ENCODE measurements around the gene TBC1D9. TPM values are rescaled to one million over a fixed set of nuclear protein-coding genes. Genes with fewer than 3 reads are reported as not detected.

The TBC1D9 gene
- total RNA-seq, 1 donor from 2014 or later, result 22.1 TPM

DNA sequence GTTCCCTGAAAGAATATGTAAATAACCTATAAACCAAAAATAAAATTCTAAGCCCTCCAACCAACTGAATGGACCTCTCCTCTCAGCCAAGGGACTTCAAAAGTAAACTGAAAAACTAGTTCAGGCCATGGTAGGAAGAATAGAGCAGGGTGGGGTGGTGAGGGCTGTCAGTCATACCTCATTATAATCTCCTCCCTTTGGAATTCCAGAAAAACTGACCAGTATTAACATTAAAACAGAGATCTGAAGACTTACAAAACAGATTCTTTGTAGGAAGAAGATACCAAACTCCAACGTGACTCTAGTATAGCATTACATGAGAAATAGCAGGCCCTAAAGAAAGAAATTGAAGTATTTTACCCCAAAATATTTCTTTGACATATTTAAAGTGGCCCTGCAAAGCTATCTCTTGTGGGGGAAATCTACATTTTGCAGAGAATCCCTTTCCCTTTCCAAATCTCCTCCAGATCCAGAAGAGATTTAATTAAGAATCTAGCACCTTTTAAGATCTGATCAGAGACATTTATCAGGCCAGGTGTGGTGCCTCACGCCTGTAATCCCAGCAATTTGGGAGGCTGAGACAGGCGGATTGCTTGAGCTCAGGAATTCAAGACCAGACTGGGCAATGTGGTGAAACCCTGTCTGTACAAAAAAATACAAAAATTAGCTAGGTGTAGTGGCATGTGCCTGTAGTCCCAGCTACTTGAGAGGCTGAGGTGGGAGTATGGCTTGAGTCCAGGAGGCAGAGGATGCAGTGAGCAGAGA lies 15.1 kb downstream of the TBC1D9 start:
- intact Hi-C loops (cut with DNase I), result no loop called here
- no peaks in the 10 kb centered on the region for H3K27me3 ChIP-seq
- H3K9me3 ChIP-seq, result no peaks in the 10 kb centered on the region
- no peak overlapping the region for H3K4me3 ChIP-seq
- DNase-seq (ENCODE audit: extremely low spot score in 2 of 2), result no peak
- TF ChIP-seq, protein P1, sequence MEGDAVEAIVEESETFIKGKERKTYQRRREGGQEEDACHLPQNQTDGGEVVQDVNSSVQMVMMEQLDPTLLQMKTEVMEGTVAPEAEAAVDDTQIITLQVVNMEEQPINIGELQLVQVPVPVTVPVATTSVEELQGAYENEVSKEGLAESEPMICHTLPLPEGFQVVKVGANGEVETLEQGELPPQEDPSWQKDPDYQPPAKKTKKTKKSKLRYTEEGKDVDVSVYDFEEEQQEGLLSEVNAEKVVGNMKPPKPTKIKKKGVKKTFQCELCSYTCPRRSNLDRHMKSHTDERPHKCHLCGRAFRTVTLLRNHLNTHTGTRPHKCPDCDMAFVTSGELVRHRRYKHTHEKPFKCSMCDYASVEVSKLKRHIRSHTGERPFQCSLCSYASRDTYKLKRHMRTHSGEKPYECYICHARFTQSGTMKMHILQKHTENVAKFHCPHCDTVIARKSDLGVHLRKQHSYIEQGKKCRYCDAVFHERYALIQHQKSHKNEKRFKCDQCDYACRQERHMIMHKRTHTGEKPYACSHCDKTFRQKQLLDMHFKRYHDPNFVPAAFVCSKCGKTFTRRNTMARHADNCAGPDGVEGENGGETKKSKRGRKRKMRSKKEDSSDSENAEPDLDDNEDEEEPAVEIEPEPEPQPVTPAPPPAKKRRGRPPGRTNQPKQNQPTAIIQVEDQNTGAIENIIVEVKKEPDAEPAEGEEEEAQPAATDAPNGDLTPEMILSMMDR (IDR thresholded peaks at IDR 0.05), result no peak
- TF ChIP-seq POLR2AphosphoS5 (IDR thresholded peaks at IDR 0.05; ENCODE audit: insufficient read depth in 1 of 2, low read depth in 1 of 2), result no peak
- no peak for TF ChIP-seq POLR2A (IDR thresholded peaks at IDR 0.05)
- no peak overlapping the region for H3K27ac ChIP-seq
- H3K36me3 ChIP-seq, result no peaks in the 10 kb centered on the region
- peaks cover 7% of the 10 kb centered on the region for H3K4me1 ChIP-seq

DNA sequence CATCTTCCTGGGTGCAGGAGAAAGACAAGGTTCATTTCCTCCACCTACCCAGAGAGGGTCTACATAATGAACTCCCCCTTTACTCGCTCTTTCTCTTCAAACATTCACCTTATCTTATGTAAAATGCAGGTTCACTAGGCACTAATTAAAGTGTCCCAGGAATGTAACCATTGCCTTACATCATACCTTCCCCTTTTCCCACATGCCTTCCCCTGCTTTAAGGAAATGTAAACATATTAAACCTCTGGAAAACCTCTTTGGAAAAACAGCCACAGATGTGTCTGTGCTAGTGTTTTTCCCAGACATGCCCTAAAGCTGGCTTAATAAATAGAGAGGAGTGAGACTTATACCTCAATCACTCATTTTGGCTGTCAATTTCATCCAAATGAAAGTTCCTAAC lies 15.8 kb downstream of the TBC1D9 start:
- Histone ChIP-seq H3K9me3 (no peaks in the 10 kb centered on the region), H3K27ac (no peak overlapping the region), H3K36me3 (no peaks in the 10 kb centered on the region), H3K4me1 (peaks cover 7% of the 10 kb centered on the region), H3K27me3 (no peaks in the 10 kb centered on the region), H3K4me3 (no peak overlapping the region)
- intact Hi-C loops (cut with DNase I), result no loop called here
- TF ChIP-seq, protein P1 (IDR thresholded peaks at IDR 0.05), result no peak
- TF ChIP-seq POLR2A (IDR thresholded peaks at IDR 0.05) (no peak), POLR2AphosphoS5 (IDR thresholded peaks at IDR 0.05; ENCODE audit: insufficient read depth in 1 of 2, low read depth in 1 of 2) (no peak)
- no peak for DNase-seq (ENCODE audit: extremely low spot score in 2 of 2)

DNA sequence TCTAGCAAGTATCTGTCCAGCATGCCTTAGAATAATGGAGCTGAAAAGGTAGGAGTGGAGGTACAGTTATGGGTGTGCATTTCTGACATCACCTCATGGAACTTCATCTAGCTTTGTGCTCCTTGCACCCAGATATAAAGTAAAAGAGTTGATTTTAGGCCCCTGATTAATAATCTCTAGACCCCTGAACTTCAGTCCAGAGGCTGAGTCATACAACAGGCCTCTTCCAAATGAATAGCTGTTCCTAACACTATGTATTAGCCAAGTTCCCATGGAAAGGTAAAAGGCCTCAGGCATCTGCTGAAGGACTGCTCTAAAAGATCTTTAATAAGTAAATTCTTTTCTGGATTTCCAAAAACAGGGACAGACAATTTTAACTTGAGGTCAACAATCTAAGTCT lies 16.2 kb downstream of the TBC1D9 start:
- Histone ChIP-seq H3K4me1 (peaks cover 7% of the 10 kb centered on the region), H3K27me3 (no peaks in the 10 kb centered on the region), H3K36me3 (no peaks in the 10 kb centered on the region), H3K27ac (no peak overlapping the region), H3K9me3 (no peaks in the 10 kb centered on the region), H3K4me3 (no peak overlapping the region)
- intact Hi-C loops (cut with DNase I), result no loop called here
- TF ChIP-seq POLR2A (IDR thresholded peaks at IDR 0.05), result no peak
- TF ChIP-seq, protein P1 (IDR thresholded peaks at IDR 0.05), result no peak
- no peak for TF ChIP-seq POLR2AphosphoS5 (IDR thresholded peaks at IDR 0.05; ENCODE audit: insufficient read depth in 1 of 2, low read depth in 1 of 2)
- DNase-seq (ENCODE audit: extremely low spot score in 2 of 2), result no peak

DNA sequence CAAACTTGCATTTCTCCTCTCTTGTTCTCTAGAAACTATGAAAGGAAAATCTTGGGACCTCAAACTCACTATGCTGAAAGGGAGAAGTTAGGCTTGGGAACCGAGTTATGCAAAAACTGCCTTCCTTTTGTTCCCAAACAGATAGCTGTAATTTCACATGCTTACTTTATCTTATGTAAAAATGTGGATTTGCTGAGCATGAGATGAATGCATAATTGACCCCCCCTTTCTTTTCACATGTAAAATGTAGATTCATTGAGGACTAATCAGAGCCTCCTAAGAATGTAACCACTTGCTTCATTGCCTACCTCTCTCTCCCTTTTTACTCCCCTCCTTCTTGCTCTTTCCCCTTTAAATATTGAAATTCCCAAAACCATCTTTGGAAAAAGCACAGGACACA lies 18.0 kb downstream of the TBC1D9 start:
- Histone ChIP-seq H3K36me3 (no peaks in the 10 kb centered on the region), H3K4me3 (no peak overlapping the region), H3K27me3 (no peaks in the 10 kb centered on the region), H3K27ac (no peak overlapping the region), H3K9me3 (no peaks in the 10 kb centered on the region), H3K4me1 (peaks cover 7% of the 10 kb centered on the region)
- TF ChIP-seq, protein P1 (IDR thresholded peaks at IDR 0.05), result no peak
- TF ChIP-seq POLR2A (IDR thresholded peaks at IDR 0.05) (no peak), POLR2AphosphoS5 (IDR thresholded peaks at IDR 0.05; ENCODE audit: insufficient read depth in 1 of 2, low read depth in 1 of 2) (no peak)
- intact Hi-C loops (cut with DNase I), result no loop called here
- DNase-seq (ENCODE audit: extremely low spot score in 2 of 2), result no peak

DNA sequence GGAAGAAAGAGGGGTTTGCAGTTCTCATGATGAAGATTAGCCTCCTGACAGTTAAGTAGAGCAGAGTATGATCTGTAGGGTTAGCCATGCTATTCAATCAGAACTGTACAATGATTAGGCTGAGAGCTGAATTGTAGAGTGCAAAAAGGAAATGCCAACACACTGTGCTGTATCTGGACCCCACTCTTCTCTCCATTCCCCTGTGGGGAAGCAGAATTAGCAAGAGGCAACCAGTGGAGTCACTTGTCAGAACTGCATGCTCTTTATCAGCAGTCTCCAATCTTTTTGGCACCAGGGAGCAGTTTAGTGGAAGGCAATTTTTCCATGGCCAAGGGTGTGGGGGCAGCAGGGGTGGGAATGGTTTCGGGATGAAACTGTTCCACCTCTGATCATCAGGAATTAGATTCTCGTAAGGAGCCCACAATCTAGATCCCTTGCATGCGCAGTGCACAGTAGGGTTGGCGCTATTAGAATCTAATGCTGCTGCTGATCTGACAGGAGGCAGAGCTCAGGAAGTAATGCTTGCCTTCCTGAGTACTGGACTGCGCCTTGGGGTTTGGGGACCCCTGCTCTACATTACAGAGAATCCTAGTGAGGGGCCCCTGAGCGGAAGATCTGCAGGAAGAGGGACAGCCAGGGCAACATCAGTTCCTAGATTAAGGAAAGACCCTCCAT lies 19.4 kb downstream of the TBC1D9 start:
- Histone ChIP-seq H3K4me3 (no peak overlapping the region), H3K27me3 (no peaks in the 10 kb centered on the region), H3K27ac (no peak overlapping the region), H3K36me3 (no peaks in the 10 kb centered on the region), H3K4me1 (no peaks in the 10 kb centered on the region), H3K9me3 (no peaks in the 10 kb centered on the region)
- intact Hi-C loops (cut with DNase I), result no loop called here
- no peak for DNase-seq (ENCODE audit: extremely low spot score in 2 of 2)
- TF ChIP-seq POLR2AphosphoS5 (IDR thresholded peaks at IDR 0.05; ENCODE audit: insufficient read depth in 1 of 2, low read depth in 1 of 2) (no peak), POLR2A (IDR thresholded peaks at IDR 0.05) (no peak)
- TF ChIP-seq, protein P1 (IDR thresholded peaks at IDR 0.05), result no peak
